HT1080 (cell line): ENCODE measurements around the gene PRR29. TPM values are rescaled to one million over a fixed set of nuclear protein-coding genes. Genes with fewer than 3 reads are reported as not detected.
A peak's percentile ranks its signal among the peaks of the same experiment; 100 is the strongest.
"Not testable (repeated sequence)": the region's sequence is repeated elsewhere in the genome, so short reads cannot be mapped to it uniquely, and the experiment has no call there.

Experiments
- DNase-seq: peaks from one replicate; pipeline ENCODE4 v3.0.0-alpha.2; 2015; ENCODE audit warnings: low read depth
- total RNA-seq: library from RNA; depleted of rRNA; stranded (reverse); fragments of >200 nt; shearing (Covaris generic); gene quantifications from 2 replicates; pipeline ENCODE4 v1.2.3, GENCODE V29; 2014

The PRR29 gene
- total RNA-seq, 1 experiment from 2014 or later = 0.08 TPM

DNA sequence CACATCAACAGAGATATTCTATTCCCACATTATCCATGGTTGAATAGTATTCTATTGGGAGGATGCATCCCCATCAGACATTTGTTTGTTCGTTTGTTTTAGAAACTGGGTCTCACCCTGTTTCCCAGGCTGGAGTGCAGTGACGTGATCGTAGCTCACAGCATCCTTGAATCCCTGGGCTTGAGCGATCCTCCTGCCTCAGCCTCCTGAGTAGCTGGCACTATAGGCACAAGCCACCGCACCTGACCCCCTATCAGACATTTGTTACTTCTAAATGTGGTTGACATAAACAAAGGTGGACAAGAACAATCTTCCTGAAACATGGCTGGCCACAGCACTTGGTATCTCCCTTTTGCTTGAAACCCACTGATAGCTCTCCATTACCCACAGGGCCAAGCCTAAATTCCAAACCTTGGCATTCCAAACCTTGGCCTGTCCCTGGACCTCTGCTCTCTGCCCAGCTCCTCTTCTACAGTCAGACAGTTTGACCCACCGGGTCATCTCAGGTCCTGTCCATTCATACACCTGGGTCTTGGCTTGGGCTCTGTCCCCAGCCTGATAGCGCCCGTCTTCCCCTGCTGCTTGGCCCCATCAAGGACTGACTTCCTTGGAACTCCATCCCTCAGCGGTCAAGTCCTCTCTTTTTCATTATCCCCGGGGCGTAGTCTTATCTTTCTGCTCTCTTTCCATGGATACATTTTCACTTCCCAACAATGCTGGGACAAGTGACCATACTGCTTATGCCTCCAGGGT, 1.5 kb upstream of the PRR29 start:
- DNase-seq = no peak

DNA sequence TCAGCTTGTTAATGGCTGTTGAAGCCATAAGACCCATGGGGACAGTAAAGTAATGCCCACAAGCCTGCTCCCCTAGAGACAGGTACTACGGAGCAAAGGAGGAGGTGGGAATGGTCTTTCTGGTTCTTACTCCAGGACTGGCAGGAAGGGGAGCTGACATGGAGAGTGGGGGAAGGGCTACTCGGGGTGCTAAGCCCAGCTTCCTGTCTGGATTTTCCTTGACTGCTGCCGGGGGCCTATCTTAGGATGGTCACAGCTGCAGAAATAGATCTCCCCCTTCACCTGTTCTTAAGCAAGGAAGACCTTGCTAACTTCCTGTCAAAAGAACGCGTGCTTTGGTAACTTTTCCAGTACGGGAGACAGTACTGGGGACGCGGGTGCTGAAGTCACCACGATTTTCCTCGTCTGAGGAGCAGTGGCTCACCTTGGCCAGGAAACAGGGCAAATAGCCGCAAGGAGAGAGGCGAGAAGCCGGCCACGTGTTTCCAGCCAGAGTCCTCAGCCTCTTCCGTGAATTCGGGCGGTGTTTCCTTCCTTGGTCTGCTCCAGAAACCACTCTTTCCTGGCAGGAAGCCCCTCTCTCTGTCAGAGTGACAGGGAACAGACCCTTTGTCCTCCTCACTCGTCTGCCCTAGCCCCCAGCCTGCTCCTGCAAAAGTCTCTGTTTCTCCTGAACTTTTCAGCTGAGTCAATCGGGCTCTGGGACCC, 656 bp upstream of the PRR29 start:
- no peak for DNase-seq

DNA sequence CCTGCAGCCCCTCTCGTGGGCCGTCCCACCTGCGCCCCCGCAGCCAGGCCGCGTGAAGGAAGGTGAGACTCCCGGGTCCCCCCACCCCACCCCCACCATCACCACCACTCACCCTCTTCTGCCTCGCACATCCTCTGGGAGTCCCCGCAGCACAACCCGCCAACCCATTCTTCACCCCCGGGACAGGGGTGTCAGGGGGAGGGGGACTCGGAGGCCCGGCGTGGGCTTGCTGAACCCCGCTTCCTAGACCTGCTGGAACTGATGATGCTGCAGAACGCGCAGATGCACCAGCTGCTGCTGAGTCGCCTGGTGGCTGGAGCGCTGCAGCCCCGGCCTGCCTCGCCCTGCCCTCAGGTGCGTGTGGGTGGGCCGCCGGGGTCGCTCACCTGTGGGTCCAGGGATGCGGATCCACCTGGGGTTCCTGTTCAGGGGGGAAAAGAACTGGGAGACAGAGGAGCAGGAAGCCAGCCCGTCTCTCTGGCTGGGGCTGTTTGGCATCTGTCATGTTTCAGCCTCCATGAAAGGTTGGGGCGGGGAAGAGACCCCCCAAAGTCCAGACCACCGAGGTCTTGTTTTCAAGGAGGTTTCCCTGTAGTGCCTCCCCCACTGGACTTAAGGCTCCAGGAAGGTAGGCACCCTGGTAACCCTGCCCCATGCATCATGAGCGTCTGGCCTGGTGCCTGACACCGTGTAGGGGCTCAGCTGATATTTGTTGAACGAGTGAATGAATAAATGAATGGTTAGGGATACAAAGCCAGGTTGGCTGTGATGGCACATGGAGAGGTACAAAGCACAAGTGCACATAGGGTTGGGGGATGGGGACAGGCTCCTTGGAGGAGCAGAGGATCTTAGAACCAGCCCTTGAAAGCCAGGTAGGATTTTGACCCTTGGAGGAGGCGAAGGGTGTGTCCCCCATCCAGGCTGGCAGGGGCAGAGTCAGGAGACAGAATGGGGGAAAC, 849 bp downstream of the PRR29 start:
- no peak for DNase-seq

DNA sequence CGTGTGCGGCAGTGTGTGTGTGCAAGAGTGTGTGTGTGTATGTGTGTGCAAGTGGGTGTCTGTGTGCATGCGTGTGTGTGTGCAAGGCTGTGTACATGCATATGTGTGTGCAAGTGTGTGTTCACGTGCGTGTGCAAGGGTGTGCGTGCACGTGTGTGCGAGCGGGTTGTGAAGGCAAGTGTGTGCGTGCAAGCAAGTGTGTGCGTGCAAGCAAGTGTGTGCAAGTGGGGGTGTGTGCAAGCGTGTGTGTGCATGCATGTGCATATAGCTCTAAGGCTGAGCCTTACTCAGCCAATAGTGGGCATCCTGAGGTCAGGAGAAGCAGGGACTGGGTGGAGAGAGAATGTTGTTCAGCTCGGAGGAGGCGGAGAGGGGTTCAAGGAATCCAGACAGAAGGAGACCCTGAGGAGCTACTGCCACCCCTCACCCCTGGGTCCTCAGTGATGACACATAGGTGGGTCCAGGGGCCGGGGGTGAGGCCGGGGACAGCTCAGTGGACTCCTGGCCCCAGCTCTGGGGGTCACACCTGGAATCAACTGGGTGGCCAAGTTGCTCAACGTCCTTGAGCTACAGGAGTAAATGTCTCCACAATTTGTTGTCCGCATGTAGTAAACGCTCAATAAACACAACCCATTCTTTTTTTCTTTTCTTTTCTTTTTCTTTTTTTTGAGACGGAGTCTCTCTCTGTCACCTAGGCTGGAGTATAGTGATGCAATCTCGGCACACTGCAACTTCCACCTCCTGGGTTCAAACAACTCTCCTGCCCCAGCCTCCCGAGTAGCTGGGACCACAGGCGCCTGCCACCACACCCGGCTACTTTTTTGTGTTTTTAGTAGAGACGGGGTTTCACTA, 1.8 kb downstream of the PRR29 start:
- DNase-seq = no peak

DNA sequence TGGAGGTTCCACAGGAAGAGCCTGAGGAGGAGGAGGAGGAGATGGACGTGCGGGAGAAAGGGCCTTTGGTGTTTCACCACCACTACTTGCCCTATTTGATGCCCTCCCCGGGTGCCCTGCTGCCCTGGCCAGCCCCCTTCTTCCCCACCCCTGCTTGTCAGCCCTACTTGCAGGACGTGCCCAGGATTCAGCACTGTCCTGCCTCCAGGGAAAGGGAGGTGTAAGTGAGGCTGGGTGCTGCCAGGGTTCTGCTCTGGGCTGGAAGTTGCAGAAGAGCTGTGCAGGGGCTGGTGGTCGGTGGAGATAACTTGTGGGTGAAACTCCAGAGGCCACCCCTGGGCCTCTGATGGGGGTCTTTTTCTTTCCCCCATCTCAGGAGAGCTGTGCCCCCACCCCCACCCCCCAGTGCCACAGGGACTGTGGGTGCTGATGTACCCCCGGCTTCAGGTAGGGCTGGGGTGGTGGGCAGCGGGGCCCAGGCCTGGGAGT, 3.0 kb downstream of the PRR29 start:
- DNase-seq = no peak

DNA sequence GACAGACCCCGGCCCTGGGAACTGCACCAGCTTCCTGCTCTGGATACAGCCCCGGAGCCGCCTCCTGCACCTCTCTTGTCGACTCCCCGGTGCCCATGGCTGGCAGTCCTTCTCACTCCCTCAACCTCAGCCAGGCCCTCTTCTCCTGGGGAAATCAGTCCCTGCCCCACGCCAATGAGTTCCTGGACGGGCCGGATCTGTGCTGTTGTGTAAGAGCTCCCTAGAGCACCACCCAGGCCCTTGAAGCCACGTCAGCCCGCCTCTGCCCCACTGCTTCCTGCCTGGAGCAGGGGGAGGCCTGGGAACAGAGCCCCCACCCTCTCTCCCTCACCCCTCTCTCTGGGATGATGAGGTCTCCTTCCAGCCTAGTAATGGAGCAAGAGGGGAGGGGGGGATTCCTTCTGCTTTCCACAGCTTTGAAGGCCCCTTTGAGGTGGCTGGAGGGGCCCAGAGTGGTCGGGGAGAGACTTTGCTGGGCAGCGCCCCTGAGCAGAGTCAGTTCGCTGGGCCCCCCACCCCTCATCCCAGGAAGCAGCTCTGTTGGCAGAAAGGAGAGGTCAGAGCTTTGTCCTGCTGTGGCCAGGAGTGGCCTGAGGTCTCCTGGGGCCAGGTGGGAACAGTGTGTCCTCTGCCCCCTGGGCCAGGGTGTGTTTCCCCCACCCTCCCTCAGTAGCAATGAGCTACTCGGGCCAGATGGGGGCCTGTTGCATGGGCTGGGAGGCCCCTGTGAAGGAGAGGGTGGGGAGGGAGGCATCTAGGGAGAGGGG, 3.8 kb downstream of the PRR29 start:
- DNase-seq = peak; percentile 20

DNA sequence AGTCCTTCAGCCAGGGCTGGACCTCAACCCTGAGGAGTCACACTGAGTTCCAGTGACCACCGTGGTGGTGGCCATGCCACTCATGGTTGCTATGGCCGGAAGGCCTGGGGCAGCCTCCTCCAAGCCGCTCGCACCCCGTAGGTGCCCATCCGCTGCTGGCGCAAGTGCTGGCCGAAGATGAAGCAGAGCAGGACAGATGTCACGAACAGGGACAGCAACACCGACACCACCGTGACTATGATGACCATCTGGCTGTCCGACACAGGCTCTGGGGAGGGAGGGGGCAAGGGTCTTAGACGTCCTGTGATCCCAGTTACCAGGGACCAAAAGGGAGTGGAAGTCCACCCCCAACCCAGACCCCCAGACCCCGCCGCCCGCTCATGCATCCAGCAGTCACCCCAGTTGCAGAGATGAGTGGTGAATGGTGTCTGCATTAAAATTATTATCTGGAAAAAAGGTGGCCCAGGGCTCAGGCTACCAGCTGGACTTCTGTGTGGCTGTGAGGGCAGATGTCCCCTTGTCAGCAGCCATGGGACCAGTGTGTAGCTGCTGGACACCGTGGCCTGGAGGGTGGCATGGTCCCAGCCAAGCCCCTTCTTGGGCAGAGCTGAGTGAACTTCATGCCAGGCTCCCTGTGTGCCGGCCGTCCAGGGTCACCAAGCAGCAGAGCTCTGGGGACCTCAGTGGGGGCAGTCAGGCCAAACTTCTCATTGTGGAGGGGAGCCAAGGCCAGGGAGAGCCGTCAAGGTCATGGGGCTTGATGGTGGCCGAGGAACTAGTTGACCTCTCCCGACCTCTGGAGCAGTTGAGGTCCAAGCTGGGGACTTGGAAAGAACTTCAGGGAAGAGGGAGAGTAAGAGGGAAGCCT, 4.7 kb downstream of the PRR29 start:
- no peak for DNase-seq

DNA sequence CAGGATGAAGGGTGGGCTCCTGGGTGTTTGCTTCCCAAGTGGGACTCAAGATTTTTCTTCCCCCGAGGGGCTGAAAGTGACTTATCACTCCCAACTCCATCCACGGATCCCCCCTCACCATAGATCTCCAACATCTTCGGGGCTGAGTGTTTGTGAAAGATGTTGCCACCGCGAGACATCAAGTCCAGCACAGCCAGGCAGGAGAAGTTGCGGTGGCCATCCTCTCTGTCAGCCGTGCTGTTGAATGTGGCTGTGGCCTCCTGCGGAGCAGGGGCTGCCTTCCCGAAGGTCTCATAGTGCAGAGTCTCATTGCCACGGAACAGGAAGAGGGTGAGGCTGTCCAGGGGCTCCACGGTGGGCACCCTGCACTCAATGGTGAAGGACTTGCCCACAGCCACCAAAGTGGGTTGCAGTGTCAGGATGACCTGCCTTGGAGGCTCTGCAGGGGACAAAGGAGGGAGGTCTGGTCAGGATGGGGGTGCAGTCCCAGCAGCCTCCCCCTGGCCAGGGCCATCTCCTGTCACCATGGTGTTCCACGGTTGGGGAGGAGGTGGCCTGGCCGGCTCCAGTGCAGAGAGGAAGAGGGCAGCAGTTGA, 5.5 kb downstream of the PRR29 start:
- DNase-seq = no peak

DNA sequence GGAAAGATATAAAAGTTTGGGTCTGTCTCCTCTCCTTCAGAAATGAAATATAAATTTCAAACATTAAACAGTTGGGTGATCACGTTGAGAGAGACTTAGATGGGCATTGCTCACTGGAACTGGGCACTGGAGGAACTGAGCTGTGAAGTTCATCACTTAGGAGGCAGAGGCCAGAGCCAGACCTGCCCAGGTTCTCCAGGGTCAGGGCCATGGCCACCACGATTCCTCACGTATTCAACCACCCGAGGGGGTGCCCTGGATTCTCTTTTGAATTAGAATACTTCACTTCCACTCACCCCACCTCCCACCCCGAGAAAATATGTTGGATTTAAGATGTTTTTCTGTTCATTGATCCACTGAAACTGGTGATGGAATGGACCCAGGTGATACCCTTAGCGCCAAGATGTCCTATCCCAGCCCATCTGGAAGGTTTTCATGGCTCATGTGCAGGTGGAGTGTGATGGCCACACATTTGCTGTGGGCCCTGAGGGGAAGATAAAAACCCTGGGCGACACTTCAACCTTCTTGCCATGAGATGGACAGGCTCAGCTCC, 6.1 kb downstream of the PRR29 start:
- no peak for DNase-seq

DNA sequence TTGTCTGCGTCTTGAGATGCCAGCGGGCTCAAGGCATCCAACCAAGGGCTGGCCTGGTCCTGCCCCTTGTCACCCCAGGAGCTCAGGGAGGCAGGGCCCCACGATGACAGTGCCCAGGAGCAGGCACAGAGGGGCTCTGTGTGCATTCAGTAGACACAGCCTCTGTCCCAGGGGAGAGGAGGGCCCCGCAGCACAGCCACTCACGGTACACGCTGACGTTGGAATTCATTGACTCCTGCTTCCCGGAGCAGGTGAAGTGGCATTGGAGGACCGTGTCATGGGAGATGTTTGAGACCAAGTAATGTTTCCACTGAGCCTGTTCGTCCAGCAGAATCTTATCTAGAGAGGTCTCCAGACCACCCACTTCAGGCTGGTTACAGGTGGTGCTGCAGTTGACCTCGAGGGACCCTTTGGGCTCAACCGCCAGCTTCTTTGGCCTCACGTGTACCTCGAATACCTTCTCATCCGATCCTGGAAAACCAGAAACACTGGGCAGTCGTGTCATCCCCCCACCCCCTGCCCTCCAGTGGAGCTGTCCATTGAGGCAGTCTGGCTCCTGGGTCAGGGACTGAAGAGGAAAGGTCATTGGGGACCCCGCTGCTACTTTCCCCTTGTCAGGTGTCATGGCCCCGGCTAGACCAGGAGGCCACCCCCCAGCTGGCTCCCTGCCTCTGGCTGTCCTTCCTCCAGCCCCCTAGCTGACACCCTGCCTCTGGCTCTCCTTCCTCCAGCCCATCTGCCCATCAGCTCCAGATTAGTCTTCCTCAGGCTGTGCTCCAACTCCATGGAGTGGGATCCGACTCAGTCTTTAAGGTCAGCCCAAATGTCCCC, 7.0 kb downstream of the PRR29 start:
- no peak for DNase-seq

DNA sequence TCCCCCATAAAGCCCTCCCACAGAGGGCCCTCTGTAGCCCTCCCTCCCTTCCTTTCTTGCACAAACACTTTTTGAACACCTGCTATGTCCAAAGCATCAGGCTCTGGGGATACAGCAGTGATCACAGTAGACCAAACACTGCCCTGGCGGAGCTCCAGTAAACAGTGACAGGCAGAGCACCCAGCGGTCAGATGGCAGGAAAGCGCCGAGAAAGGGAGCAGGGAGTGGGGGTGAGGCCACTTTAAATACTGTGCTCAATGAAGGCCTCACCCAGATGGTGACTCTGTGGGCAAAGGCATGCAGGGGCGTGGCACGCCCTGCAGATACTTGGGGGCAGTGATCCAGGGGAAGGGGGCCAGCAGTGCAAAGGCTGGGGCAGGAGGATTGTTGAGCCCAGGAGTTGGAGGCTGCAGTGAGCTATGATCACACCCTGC, 7.6 kb downstream of the PRR29 start:
- DNase-seq = no peak

DNA sequence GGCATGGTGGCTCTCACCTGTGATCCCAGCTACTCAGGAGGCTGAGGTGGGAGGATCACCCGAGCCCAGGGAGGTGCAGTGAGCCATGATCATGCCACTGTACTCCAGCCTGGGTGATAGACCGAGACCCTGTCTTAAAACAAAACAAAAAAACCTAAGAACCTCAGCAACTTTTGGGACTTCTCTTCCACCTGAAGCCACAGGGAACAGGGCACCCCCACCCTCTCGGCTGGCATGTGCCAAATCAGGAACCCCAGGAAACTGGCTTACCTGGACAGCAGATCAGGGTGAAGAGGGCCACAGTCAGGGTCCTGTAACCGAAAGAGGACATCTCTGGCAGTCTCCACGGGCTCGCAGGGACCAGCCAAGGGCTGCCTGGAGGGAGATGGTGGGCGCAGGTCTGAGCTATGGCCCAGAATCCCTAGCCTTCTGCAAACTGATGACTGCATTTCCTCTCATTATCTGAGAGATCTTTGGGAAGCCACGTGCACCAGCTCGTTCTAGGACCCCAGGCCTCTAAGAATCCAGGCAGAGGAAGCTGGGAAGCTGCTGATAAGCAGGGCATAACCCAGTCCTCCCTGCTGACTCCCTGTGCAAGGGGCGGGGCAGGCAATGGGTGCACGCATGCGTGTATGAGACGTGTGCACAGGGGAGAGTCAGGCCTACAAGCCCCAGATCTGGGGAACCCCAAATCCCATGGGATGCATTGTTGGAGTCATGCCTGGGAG, 8.4 kb downstream of the PRR29 start:
- no peak for DNase-seq

DNA sequence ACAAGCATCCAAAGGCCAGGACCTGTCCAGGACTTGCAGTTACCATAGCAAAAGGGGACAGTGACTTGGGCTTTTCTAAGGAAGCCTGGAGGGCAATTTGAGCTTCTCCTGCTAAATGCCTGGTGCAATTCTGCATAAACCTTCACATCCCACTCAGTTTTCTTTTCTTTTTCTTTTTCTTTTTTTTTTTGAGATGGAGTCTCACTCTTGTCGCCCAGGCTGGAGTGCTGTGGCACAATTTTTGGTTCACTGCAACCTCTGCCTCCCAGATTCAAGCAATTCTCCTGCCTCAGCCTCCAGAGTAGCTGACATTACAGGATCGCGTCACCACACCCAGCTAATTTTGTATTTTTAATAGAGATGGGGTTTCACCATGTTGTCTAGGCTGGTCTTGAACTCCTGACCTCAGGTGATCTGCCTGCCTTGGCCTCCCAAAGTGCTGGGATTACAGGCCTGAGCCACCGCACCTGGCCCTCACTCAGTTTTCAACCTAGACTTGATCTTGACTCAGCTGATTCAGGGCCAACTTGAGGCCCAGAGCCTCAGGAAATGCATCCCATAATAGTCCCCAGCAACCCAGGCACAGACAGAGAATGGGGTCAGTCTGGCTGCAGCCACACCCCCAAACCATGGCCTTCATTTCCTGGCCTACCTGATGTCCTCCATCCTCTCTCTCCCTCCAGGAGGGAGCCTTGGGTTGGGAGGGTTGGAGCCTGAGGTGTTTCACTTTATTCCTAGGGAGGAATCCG, 9.1 kb downstream of the PRR29 start:
- not testable (repeated sequence) for DNase-seq

DNA sequence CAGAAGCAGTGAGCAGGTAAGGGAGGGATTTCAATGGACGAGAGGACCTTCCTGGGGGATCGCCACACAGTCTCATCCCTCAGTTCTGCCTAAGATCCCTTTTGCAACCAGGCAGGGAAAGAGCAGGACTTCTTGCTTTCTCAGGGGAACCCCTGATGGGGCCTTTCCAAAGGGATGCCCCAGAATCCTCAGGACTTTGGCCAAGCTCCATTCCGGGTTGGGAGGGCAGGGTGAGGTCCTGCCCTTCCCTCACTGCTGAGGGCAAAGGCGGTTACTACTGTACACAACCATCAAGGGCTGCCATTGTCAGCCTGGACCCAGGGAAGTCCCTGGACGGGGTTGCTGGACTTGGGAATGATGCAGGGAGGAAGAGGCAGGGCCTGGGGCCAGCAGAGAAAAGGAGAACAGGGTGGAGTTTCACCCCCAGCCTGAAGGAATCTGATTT, 9.7 kb downstream of the PRR29 start:
- no peak for DNase-seq

DNA sequence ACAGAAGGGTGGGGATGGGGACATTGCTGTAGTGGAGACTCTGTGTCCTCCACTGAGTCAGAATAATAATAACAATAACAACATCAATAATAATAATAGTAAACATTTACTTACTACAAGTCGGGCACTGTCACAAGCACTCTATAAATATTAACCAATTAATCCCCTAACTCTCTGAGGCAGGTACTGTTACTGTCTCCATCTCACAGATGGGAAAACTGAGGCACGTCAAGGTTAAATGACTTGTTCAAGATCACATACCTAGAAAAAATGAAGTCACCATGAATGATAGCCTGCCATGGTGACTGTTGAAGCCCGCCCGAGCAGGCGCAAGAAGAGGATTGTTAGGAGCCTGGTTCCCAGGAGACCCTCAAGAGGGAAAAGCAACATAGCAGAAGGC, 10.2 kb downstream of the PRR29 start:
- no peak for DNase-seq

DNA sequence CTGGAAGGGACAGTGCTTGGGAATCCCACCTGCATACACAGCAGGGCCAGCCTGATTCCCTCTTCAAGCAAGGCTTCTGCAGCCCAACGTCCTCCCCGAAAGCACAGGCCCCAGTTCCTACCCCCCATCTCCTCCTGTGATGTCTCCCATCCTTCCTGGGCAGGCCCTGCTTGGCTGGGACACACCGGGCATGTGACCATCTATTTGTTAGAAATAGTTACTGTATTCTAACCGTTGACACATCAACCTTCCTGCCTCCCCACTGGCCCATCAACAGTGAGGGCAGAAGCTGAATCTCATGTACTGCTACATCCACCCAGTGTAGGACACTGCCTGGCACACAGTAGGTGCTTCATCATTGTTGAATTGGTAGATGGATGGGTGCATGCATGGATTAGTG, 10.7 kb downstream of the PRR29 start:
- DNase-seq = no peak
